ENCODE data around the gene ACER3. TPM values are rescaled to one million over a fixed set of nuclear protein-coding genes. Genes with fewer than 3 reads are reported as not detected.

Gene ACER3
- total RNA-seq, 1 donor from 2014 or later = 22.1 TPM

- DNase-seq (ENCODE audit: extremely low read depth, low read depth, low spot score) = no peak
These were observed 211.2 kb downstream of the ACER3 start for GRCh38 chr11:77071671-77072605.

GRCh38 chr11:77072851-77073327 lies 212.2 kb downstream of the ACER3 start:
- DNase-seq (ENCODE audit: extremely low read depth, low read depth, low spot score) = no peak

GRCh38 chr11:77073328-77074001 lies 212.7 kb downstream of the ACER3 start:
- peak; percentile 31 for DNase-seq (ENCODE audit: extremely low read depth, low read depth, low spot score)

GRCh38 chr11:77074205-77074604 lies 213.5 kb downstream of the ACER3 start:
- DNase-seq (ENCODE audit: extremely low read depth, low read depth, low spot score) = no peak

- DNase-seq (ENCODE audit: extremely low read depth, low read depth, low spot score) = no peak
These were observed 214.0 kb downstream of the ACER3 start for GRCh38 chr11:77074626-77075221.

- no peak for DNase-seq (ENCODE audit: extremely low read depth, low read depth, low spot score)
These were observed 214.7 kb downstream of the ACER3 start for GRCh38 chr11:77075425-77075905.

Other genes starting within 250 kb of the ACER3 start
- gene LRRC32, start 190.2 kb upstream of the ACER3 start, total RNA-seq = 121 and 177 TPM in 2 replicates
- gene TSKU, start 77.6 kb upstream of the ACER3 start, total RNA-seq = 34.9 and 39.0 TPM in 2 replicates
- not detected in 2 replicates for gene B3GNT6, start 173.5 kb downstream of the ACER3 start, total RNA-seq
- gene CAPN5, start 206.1 kb downstream of the ACER3 start, total RNA-seq = 7.1 and 8.8 TPM in 2 replicates
- 0.53 TPM in 1 of 2 replicates, not detected in the other for gene OMP, start 241.9 kb downstream of the ACER3 start, total RNA-seq

Data from glomerular endothelial cell (primary cell).